LNCaP clone FGC (cell line): ENCODE measurements around the gene PARP14.
A peak's percentile ranks its signal among the peaks of the same experiment; 100 is the strongest.
"Not testable (repeated sequence)": the region's sequence is repeated elsewhere in the genome, so short reads cannot be mapped to it uniquely, and the experiment has no call there.

ENCODE experiments used
- DNase-seq: peaks from one replicate; pipeline ENCODE4 v3.0.0-alpha.2; 2011; ENCODE audit warnings: low read depth
- H3K4me3 ChIP-seq: 2 replicates; pipeline ENCODE4 v1.5.1; 2011; ENCODE audit warnings: mild to moderate bottlenecking, low read depth, low read length, control low read depth
- CTCF ChIP-seq: IDR thresholded peaks from 2 replicates; pipeline ENCODE4 v1.5.1; 2012; ENCODE audit warnings: mild to moderate bottlenecking; ENCODE audit not compliant: control insufficient read depth, insufficient read depth; ENCODE audit errors: extremely low read depth

Gene PARP14

GRCh38 chr3:122743581-122744120 is 63.0 kb downstream of the PARP14 start:
- DNase-seq: no peak
- no peak for TF ChIP-seq CTCF
- no peak overlapping the region for H3K4me3 ChIP-seq

GRCh38 chr3:122745369-122746021 is 64.9 kb downstream of the PARP14 start:
- no peak for TF ChIP-seq CTCF
- H3K4me3 ChIP-seq: no peak overlapping the region
- no peak for DNase-seq

- not testable (repeated sequence) for DNase-seq, H3K4me3 ChIP-seq
These were observed 66.7 kb downstream of the PARP14 start for GRCh38 chr3:122747295-122747694.

- no peak for TF ChIP-seq CTCF
These were observed 67.7 kb downstream of the PARP14 start for GRCh38 chr3:122748347-122748746.

GRCh38 chr3:122754929-122755328 is 74.3 kb downstream of the PARP14 start:
- H3K4me3 ChIP-seq: no peak overlapping the region
- DNase-seq: no peak
- peak; percentile 69 for TF ChIP-seq CTCF

More at GRCh38 chr3:122748347-122748746, 67.7 kb downstream of the PARP14 start:
- no peak for DNase-seq
- H3K4me3 ChIP-seq: no peak overlapping the region

GRCh38 chr3:122755491-122755890 is 74.9 kb downstream of the PARP14 start:
- no peak overlapping the region for H3K4me3 ChIP-seq
- DNase-seq: no peak
- TF ChIP-seq CTCF: no peak

GRCh38 chr3:122758877-122759560 is 78.4 kb downstream of the PARP14 start:
- no peak overlapping the region for H3K4me3 ChIP-seq
- TF ChIP-seq CTCF: no peak
- no peak for DNase-seq
